Measurements from ENCODE around the gene IRF2BPL.

IRF2BPL gene

GRCh38 chr14:77035267-77035666 is 6.8 kb upstream of the IRF2BPL start:
- no peaks in the 10 kb centered on the region for H4K20me1 ChIP-seq (ENCODE audit: insufficient read depth, low read length)
- H3K9ac ChIP-seq (ENCODE audit: low read depth, low read length), result no peak overlapping the region
- no peak overlapping the region for H2AFZ ChIP-seq (ENCODE audit: low read depth, low read length)
- H3K27me3 ChIP-seq (ENCODE audit: insufficient read depth, low read length, poor library complexity), result no peaks in the 10 kb centered on the region
- no peaks in the 10 kb centered on the region for H3K9me3 ChIP-seq (ENCODE audit: insufficient read depth, low read length, severe bottlenecking)
- no peak overlapping the region for H3K27ac ChIP-seq (ENCODE audit: low read length)
- DNase-seq (no peak), ATAC-seq (ENCODE audit: insufficient read depth, low read depth) (no peak)
- H3K4me1 ChIP-seq (ENCODE audit: insufficient read depth, low read length), result peaks cover 60% of the 10 kb centered on the region
- H3K4me2 ChIP-seq (ENCODE audit: insufficient read depth, low read length), result no peak overlapping the region
- no peak overlapping the region for H3K4me3 ChIP-seq (ENCODE audit: low read depth in 1 of 2, low read length in 2 of 2)
- no peaks in the 10 kb centered on the region for H3K36me3 ChIP-seq (ENCODE audit: insufficient read depth, low read length)
- TF ChIP-seq CTCF (IDR thresholded peaks at IDR 0.05; ENCODE audit: borderline replicate concordance, extremely low read depth, low read length, poor library complexity, severe bottlenecking) (no peak), EZH2 (IDR thresholded peaks at IDR 0.05; ENCODE audit: borderline replicate concordance, low read depth, low read length, severe bottlenecking) (no peak)
- 0 out of 2 replicates have a peak, but pooled peaks cover 2% of the 10 kb centered on the region for H3K79me2 ChIP-seq (ENCODE audit: insufficient read depth, low read length)

- ATAC-seq (ENCODE audit: insufficient read depth, low read depth) (peak; percentile 39), DNase-seq (peak; percentile 62)
- 0 out of 2 replicates have a peak, but pooled peaks cover 2% of the 10 kb centered on the region for H3K79me2 ChIP-seq (ENCODE audit: insufficient read depth, low read length)
- TF ChIP-seq CTCF (IDR thresholded peaks at IDR 0.05; ENCODE audit: borderline replicate concordance, extremely low read depth, low read length, poor library complexity, severe bottlenecking) (no peak), EZH2 (IDR thresholded peaks at IDR 0.05; ENCODE audit: borderline replicate concordance, low read depth, low read length, severe bottlenecking) (no peak)
- H3K4me2 ChIP-seq (ENCODE audit: insufficient read depth, low read length), result peak overlapping the region; percentile 83
- peak overlapping the region; percentile 79 for H2AFZ ChIP-seq (ENCODE audit: low read depth, low read length)
- H4K20me1 ChIP-seq (ENCODE audit: insufficient read depth, low read length), result no peaks in the 10 kb centered on the region
- H3K9ac ChIP-seq (ENCODE audit: low read depth, low read length), result peak overlapping the region; percentile 79
- no peaks in the 10 kb centered on the region for H3K27me3 ChIP-seq (ENCODE audit: insufficient read depth, low read length, poor library complexity)
- H3K4me1 ChIP-seq (ENCODE audit: insufficient read depth, low read length), result peaks cover 57% of the 10 kb centered on the region
- peak overlapping the region; percentile 78 for H3K27ac ChIP-seq (ENCODE audit: low read length)
- no peaks in the 10 kb centered on the region for H3K36me3 ChIP-seq (ENCODE audit: insufficient read depth, low read length)
- no peaks in the 10 kb centered on the region for H3K9me3 ChIP-seq (ENCODE audit: insufficient read depth, low read length, severe bottlenecking)
- H3K4me3 ChIP-seq (ENCODE audit: low read depth in 1 of 2, low read length in 2 of 2), result peak overlapping the region; percentile 28 to 64; a peak in 3 of 4 replicates
Measured at GRCh38 chr14:77033622-77034589, 5.4 kb upstream of the IRF2BPL start.

GRCh38 chr14:77032844-77033621 is 4.5 kb upstream of the IRF2BPL start:
- Histone ChIP-seq H2AFZ (ENCODE audit: low read depth, low read length) (peak overlapping the region; percentile 79), H3K4me3 (ENCODE audit: low read depth in 1 of 2, low read length in 2 of 2) (peak overlapping the region; percentile 28 to 64; a peak in 3 of 4 replicates), H3K27ac (ENCODE audit: low read length) (peak overlapping the region; percentile 78), H3K79me2 (ENCODE audit: insufficient read depth, low read length) (peaks cover 5% of the 10 kb centered on the region; the same call in 1 of the 2 replicates), H3K9me3 (ENCODE audit: insufficient read depth, low read length, severe bottlenecking) (no peaks in the 10 kb centered on the region), H4K20me1 (ENCODE audit: insufficient read depth, low read length) (no peaks in the 10 kb centered on the region), H3K27me3 (ENCODE audit: insufficient read depth, low read length, poor library complexity) (no peaks in the 10 kb centered on the region), H3K36me3 (ENCODE audit: insufficient read depth, low read length) (no peaks in the 10 kb centered on the region), H3K4me2 (ENCODE audit: insufficient read depth, low read length) (peak overlapping the region; percentile 83), H3K4me1 (ENCODE audit: insufficient read depth, low read length) (peaks cover 50% of the 10 kb centered on the region), H3K9ac (ENCODE audit: low read depth, low read length) (peak overlapping the region; percentile 79)
- ATAC-seq (ENCODE audit: insufficient read depth, low read depth) (peak; percentile 69; the same call in 2 of the 3 replicates), DNase-seq (peak; percentile 86)
- TF ChIP-seq CTCF (IDR thresholded peaks at IDR 0.05; ENCODE audit: borderline replicate concordance, extremely low read depth, low read length, poor library complexity, severe bottlenecking) (no peak), EZH2 (IDR thresholded peaks at IDR 0.05; ENCODE audit: borderline replicate concordance, low read depth, low read length, severe bottlenecking) (no peak)

All from DND-41 (cell line).